ENCODE data around the gene LPO. TPM values are rescaled to one million over a fixed set of nuclear protein-coding genes. Genes with fewer than 3 reads are reported as not detected.

Gene LPO
- total and polyA plus RNA-seq, 9 of the 15 experiments (the other 6 are each of a cell fraction or from before 2014, with no cell fraction given) = 0.07 to 0.11 TPM; not detected in 7

DNA sequence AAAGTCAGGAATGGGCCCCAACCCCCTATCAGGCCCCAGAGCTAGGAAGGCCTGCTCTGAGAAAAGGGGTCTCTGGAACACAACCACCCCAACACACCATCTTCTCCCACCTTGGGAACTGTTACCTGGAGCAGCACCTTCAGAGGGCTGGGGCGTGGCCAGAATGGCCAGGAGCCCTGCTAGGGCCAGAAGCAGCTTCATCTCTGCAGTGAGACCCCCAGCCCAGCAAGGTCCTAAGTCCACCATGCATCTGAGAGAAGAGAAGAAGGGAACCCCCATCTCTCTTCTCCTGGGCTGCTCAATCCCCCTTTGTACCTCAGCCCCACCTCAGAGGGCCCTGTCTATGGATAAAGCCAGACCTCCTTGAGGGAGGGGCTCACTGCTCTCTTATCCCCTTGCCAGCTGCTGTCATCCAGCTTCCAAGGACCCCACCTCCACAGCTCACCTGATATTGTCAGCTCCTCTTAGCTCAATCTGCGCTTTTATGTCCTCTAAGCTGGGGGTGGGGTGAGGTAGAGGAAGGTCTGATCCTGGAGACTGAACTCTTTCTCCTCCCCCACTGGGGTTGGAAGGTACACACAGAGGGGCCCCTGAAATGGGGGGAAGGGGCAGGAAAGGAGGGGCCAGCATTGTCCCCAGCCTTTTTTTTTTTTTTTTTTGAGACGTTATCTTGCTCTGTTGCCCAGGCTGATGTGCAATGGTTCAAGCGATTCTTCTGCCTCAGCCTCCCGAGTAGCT is 42.3 kb downstream of the LPO start, which contains the start of gene MPO (continued):
- TF ChIP-seq, protein P1, sequence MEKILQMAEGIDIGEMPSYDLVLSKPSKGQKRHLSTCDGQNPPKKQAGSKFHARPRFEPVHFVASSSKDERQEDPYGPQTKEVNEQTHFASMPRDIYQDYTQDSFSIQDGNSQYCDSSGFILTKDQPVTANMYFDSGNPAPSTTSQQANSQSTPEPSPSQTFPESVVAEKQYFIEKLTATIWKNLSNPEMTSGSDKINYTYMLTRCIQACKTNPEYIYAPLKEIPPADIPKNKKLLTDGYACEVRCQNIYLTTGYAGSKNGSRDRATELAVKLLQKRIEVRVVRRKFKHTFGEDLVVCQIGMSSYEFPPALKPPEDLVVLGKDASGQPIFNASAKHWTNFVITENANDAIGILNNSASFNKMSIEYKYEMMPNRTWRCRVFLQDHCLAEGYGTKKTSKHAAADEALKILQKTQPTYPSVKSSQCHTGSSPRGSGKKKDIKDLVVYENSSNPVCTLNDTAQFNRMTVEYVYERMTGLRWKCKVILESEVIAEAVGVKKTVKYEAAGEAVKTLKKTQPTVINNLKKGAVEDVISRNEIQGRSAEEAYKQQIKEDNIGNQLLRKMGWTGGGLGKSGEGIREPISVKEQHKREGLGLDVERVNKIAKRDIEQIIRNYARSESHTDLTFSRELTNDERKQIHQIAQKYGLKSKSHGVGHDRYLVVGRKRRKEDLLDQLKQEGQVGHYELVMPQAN (IDR thresholded peaks at IDR 0.05; ENCODE audit: borderline replicate concordance) = no peak
- TF ChIP-seq, protein P2, sequence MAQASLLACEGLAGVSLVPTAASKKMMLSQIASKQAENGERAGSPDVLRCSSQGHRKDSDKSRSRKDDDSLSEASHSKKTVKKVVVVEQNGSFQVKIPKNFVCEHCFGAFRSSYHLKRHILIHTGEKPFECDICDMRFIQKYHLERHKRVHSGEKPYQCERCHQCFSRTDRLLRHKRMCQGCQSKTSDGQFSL (CRISPR knock-in tag; IDR thresholded peaks at IDR 0.05) = no peak
- TF ChIP-seq, protein P2 (tag; IDR thresholded peaks at IDR 0.05) = no peak
- TF ChIP-seq PHF20 (IDR thresholded peaks at IDR 0.05; ENCODE audit: partially characterized antibody) (no peak), CCAR2 (IDR thresholded peaks at IDR 0.05; ENCODE audit: low read depth, low read length) (no peak), NCOA2 (IDR thresholded peaks at IDR 0.05; ENCODE audit: partially characterized antibody in 2 of 2) (no peak), HEY1 (CRISPR knock-in tag; IDR thresholded peaks at IDR 0.05; ENCODE audit: borderline replicate concordance) (no peak), LARP7 (IDR thresholded peaks at IDR 0.05) (no peak)

Measured in K562 (cell line).